ENCODE data around the gene NR1H4.
"Not testable (repeated sequence)": the region's sequence is repeated elsewhere in the genome, so short reads cannot be mapped to it uniquely, and the experiment has no call there.

NR1H4 gene

GRCh38 chr12:100473716-100474150, at the start of gene NR1H4:
Gene NR1H4, plus strand, starts transcription at chr12:100473866. Its CDS starts 19,458 bp downstream, at chr12:100493324.
- DNase-seq (ENCODE audit: low read depth), result no peak

GRCh38 chr12:100426145-100426544, 47.5 kb upstream of the NR1H4 start:
- DNase-seq (ENCODE audit: low read depth), result no peak

DNA sequence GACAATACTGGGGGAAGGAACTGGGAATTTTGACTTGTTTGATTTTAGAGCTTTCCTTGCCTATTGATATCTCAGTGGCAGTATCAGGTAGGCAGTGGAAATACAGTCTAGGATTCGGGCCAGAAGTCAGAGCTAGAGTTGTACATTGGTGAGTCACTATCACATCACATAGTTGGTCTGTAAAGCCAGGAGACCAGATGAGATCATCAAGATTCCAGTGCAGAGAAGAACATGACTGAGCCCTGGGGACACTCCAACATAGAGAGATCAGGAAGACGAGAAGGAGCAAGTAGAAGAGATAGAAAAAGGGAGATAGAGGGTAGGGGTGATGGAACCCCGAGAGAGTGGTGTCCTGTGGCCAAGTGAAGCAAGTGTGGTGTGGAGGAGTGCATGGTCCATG, 46.6 kb upstream of the NR1H4 start:
- no peak for DNase-seq (ENCODE audit: low read depth)

DNA sequence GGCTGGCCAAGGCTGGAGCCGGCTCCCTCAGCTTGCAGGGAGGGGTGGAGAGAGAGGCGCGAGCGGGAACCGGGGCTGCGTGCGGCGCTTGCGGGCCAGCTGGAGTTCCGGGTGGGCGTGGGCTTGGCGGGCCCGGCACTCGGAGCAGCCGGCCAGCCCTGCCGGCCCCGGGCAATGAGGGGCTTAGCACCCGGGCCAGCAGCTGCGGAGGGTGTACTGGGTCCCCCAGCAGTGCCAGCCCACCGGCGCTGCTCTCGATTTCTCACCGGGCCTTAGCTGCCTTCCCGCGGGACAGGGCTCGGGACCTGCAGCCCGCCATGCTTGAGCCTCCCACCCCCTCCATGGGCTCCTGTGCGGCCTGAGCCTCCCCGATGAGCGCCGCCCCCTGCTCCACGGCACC, 43.4 kb upstream of the NR1H4 start:
- not testable (repeated sequence) for DNase-seq (ENCODE audit: low read depth)

DNA sequence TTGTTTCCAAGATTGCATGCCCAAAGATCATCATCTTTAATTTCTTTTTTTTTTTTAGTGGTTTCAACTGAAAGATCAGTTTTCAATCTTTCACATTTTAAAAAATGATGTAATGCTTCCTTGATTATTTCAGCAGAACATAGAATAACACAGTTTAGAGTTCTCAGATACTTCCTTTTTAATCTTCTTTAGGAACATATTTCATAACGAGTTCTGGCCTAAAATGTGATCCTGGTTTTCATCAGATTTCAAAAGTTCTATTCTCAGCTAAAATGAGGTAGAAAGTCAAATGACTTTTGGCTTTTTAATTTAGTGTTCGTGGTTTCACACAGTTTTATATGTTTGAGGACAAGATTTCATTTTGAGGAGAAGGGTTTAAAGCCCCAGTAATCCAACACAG, 40.0 kb upstream of the NR1H4 start:
- no peak for DNase-seq (ENCODE audit: low read depth)

DNA sequence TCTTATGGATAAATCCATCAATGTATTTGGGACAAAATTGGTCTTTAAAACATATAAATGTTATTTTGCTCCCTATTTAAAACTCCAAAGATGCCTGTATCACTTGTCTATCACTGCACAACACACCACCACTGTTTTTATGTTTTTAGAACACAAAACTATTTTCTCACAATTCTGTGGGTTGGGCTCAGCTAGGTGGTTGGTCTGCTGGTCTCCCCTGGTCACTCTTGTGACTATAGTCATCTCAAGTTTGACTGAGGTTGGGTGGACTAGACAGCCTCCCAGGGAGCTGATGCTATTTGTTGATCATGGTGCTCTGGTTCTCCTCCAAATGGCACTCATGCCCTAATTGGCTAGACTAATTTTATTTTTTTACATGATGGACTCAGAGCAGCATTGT, 39.5 kb upstream of the NR1H4 start:
- no peak for DNase-seq (ENCODE audit: low read depth)

DNA sequence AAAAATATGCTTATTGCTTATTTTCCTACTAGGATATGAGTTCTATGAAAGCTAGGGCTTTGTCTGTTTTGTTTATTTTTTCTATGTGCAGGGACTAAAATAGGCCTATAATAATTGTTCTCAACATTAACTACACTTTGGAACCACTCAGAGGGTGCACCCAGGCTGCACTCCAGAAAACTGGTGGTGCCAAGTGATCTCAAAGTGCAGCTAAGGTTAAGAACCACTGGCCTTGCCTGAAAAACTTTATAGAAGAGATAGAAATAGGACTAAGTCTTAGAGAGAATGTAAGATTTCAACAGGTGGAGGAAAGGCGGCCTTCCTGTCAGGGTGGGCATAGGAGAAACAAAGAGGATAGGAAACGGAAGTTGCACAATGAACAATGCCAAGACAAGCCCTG, 37.7 kb upstream of the NR1H4 start:
- DNase-seq (ENCODE audit: low read depth), result no peak

DNA sequence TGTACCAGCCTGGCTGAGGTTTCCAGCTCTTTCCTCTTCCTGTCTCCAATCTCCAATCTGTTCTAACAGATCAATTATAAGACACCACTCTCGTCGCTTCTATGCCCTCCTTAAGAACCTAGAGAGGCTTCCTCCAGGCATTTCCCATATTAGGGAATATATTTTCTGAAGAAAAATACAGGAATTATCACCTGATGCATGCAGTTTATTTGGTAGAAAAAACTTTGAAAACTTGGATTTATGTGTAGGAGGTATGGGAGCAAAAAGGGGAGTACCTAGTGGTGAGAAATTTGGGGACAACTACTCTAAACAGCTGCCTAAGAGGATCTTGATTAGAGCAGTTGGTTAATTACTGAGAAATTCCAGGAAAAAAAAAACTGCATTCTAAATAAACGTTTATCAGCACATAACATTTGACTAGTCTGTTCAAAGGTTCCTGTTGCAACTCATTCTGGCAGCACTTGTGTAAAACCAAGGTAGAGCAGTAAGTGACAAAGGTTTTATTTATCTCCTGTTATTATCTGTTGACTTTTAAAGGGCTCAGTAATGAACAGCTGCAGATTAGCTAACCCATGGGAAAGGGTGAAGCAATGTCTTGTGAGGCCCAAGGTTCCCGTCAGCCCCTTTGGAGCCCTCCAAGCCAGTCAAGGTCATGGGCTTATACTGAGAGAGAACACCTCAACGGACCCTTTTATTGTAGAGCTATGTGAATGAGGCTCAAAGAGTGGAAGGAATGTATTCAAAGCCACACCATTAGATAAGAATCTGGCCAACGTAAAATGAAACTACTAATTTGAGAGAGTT, 36.4 kb upstream of the NR1H4 start:
- DNase-seq (ENCODE audit: low read depth), result no peak

GRCh38 chr12:100439797-100440196, 33.9 kb upstream of the NR1H4 start:
- no peak for DNase-seq (ENCODE audit: low read depth)

GRCh38 chr12:100442403-100442802, 31.3 kb upstream of the NR1H4 start:
- DNase-seq (ENCODE audit: low read depth), result no peak

GRCh38 chr12:100443434-100443833, 30.2 kb upstream of the NR1H4 start:
- DNase-seq (ENCODE audit: low read depth), result no peak

- DNase-seq (ENCODE audit: low read depth), result no peak
These were observed 28.6 kb upstream of the NR1H4 start for GRCh38 chr12:100445081-100445481.

GRCh38 chr12:100447381-100447780, 26.3 kb upstream of the NR1H4 start:
- no peak for DNase-seq (ENCODE audit: low read depth)

- no peak for DNase-seq (ENCODE audit: low read depth)
These were observed 25.0 kb upstream of the NR1H4 start for GRCh38 chr12:100448656-100449055.

DNA sequence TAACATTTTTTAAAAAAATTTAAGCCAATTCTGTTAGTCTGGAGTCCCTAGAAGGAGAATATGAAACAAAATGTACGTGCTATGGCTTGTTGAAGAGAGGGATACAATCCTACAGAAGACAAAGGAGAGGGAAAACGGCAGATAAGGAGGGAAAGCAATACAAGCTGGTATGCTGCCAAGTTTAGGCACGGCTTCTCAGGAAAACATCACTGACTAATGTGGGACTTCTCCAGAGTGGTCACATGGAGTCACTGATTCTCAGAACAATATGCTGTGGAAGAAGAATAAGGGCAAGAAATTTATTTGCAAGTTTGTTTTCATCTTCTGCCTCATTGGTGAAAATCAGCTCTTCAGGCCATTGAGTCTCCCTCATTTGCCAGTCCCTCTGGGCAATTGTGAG, 22.9 kb upstream of the NR1H4 start:
- DNase-seq (ENCODE audit: low read depth), result no peak

- no peak for DNase-seq (ENCODE audit: low read depth)
These were observed 19.7 kb upstream of the NR1H4 start for GRCh38 chr12:100453951-100454350.

- no peak for DNase-seq (ENCODE audit: low read depth)
These were observed 17.8 kb upstream of the NR1H4 start for GRCh38 chr12:100455896-100456295.

- DNase-seq (ENCODE audit: low read depth), result no peak
These were observed 15.5 kb upstream of the NR1H4 start for GRCh38 chr12:100458191-100458590.

GRCh38 chr12:100460702-100461101, 13.0 kb upstream of the NR1H4 start:
- DNase-seq (ENCODE audit: low read depth), result no peak

GRCh38 chr12:100461330-100461973, 12.2 kb upstream of the NR1H4 start:
- no peak for DNase-seq (ENCODE audit: low read depth)

DNA sequence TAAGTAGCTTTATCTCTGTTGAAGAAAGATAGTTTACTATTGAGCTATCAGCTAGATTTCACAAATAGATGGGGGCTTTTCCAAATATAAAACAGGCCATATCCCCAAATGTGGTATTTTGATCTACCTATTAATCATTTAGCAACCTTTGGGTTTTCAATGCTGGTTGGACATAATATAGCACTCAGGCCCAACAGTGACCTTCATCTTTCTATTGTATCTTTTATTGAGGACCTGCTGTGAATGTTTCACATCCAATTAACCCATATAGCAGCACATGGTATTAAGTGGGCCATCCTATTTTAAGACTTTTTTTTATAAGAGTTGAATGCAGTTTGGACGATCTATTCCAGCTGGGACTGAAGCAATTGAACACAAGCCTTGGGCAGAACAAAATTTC, 10.0 kb upstream of the NR1H4 start:
- DNase-seq (ENCODE audit: low read depth), result no peak

- DNase-seq (ENCODE audit: low read depth), result no peak
These were observed 9.1 kb upstream of the NR1H4 start for GRCh38 chr12:100464529-100464928.

- no peak for DNase-seq (ENCODE audit: low read depth)
These were observed 5.5 kb upstream of the NR1H4 start for GRCh38 chr12:100468126-100468525.

- DNase-seq (ENCODE audit: low read depth), result no peak
These were observed 1.3 kb upstream of the NR1H4 start for GRCh38 chr12:100472325-100472724.

Data from CMK (cell line).